ENCODE results near the gene ZBTB8A.
A peak's percentile ranks its signal among the peaks of the same experiment; 100 is the strongest.
"Not testable (repeated sequence)": the region's sequence is repeated elsewhere in the genome, so short reads cannot be mapped to it uniquely, and the experiment has no call there.

Gene ZBTB8A

GRCh38 chr1:32619701-32620485, 80.7 kb downstream of the ZBTB8A start:
- DNase-seq (ENCODE audit: low read depth, low spot score) = peak; percentile 15

DNA sequence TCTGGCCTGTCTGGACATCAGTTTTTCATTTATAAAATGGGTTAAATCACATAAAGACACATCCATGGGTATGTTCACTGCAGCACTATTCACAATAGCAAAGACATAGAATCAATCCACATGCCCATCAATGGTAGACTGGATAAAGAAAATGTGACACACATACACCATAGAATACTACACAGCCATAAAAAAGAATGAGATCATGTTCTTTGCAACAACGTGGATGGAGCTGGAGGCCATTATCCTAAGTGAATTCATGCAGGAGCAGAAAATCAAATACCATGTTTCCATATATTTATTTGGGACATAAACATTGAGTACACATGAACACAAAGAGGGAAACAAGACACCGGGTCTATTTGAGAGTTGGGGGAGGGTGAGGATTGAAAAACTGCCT, 83.0 kb downstream of the ZBTB8A start:
- DNase-seq (ENCODE audit: low read depth, low spot score) = no peak

GRCh38 chr1:32622806-32623681, 83.8 kb downstream of the ZBTB8A start:
- DNase-seq (ENCODE audit: low read depth, low spot score) = no peak

DNA sequence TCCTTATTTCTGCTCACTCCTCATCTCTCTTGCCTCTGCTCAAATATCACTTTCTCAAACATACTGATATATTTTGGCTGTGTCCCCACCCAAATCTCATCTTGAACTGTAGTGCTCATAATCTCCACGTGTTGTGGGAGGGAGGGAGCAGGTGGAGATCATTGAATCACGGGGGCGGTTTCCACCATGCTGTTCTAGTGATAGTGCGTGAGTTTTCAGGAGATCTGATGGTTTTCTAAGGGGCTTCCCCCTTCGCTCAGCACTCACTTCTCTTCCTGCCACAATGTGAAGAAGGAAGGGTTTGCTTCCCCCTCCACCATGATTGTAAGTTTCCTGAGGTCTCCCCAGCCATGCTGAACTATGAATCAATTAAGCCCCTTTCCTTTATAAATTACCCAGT, 84.5 kb downstream of the ZBTB8A start:
- DNase-seq (ENCODE audit: low read depth, low spot score) = no peak

- no peak for DNase-seq (ENCODE audit: low read depth, low spot score)
These were observed 86.9 kb downstream of the ZBTB8A start for GRCh38 chr1:32626176-32626575.

DNA sequence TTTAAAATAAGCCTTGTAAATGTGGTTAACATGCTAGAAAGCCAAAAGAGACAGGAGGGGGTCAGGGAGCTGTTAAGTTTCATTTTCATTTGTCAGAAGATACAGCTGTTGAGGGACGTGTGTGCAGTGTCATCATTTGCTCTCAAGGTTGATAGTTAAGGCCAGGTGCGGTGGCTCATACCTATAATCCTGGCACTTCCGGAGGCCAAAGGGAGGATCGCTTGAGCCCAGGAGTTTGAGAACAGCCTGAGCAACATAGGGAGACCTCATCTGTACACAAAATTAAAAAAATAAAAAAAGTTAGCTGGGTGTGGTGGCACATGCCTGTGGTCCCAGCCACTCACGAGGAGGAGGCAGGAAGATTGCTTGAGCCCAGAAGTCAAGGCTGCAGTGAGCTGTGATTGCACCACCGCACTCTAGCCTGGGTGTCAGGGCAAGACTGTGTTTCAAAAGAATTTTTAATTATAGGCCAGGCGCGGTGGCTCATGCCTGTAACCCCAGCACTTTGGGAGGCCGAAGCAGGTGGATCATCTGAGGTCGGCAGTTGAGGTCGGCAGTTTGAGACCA, 88.5 kb downstream of the ZBTB8A start:
- no peak for DNase-seq (ENCODE audit: low read depth, low spot score)

- DNase-seq (ENCODE audit: low read depth, low spot score) = not testable (repeated sequence)
These were observed 90.9 kb downstream of the ZBTB8A start for GRCh38 chr1:32630173-32630572.

DNA sequence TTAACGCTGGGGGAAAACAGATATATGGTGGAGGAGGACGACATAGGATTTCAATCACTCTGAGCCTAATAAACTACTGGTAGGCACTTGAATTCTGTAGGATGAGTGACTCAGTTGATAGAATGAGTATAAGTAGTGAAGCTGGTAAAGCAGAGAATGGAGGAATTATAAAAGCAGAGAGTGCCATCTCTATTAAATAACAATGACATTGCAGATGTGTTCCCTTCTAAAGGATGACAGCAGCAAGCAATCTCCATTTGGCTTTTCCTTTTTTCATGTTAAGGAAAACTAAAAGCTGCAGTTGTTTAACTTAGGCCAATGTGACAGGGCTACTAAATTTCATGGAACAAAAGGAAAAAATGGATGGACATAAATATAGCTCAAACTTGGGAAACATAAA, 93.6 kb downstream of the ZBTB8A start:
- DNase-seq (ENCODE audit: low read depth, low spot score) = no peak

- no peak for DNase-seq (ENCODE audit: low read depth, low spot score)
These were observed 96.5 kb downstream of the ZBTB8A start for GRCh38 chr1:32635508-32636277.

DNA sequence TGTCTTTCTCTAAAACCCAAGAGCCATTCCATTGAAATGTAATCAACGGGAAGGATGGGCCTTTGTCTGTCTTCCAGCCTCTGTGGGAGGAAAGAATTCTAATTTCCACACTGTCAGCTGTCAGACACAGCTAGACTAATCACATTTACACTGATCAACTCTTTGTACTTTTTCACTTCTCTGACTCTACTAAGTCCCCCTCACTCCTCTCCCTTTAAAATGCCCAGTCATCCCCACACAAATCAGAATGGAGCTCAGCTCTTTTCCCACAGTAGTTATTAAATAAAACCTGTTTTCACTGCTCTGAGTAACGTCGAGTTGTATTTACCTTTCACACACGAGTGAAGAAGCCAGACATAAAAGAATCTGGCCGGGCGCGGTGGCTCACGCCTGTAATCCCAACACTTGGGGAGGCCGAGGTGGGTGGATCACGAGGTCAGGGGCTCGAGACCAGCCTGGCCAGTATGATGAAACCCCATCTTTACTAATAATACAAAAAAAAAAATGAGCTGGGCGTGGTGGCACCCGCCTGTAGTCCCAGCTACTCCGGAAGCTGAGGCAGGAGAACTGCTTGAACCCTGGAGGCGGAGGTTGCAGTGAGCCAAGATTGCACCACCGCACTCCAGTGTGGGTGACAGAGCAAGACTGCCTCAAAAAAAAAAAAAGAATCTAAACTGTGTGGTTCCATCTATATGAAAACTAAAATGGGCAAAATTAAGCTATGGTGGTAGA, 97.9 kb downstream of the ZBTB8A start:
- peak; percentile 24 for DNase-seq (ENCODE audit: low read depth, low spot score)

- DNase-seq (ENCODE audit: low read depth, low spot score) = peak; percentile 42
These were observed 100.4 kb downstream of the ZBTB8A start for GRCh38 chr1:32639489-32640075.

- DNase-seq (ENCODE audit: low read depth, low spot score) = not testable (repeated sequence)
These were observed 103.1 kb downstream of the ZBTB8A start for GRCh38 chr1:32642292-32642827.

DNA sequence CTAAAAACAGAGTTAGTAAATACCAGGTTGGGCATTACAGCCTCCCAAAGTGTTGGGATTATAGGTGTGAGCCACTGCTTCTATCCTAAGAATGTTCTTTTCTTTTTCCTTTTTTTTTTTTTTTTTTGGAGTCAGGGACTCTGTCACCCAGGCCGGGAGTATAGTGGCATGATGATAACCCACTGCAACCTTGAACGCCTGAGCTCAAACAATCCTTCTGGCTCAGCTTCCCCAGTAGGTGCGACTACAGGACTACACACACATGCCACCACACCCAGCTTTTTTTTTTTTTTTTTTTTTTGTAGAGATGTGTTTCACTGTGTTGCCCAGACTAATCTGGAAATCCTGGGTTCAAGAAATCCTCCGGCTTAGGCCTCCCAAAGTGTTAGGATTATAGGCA, 105.2 kb downstream of the ZBTB8A start:
- no peak for DNase-seq (ENCODE audit: low read depth, low spot score)

DNA sequence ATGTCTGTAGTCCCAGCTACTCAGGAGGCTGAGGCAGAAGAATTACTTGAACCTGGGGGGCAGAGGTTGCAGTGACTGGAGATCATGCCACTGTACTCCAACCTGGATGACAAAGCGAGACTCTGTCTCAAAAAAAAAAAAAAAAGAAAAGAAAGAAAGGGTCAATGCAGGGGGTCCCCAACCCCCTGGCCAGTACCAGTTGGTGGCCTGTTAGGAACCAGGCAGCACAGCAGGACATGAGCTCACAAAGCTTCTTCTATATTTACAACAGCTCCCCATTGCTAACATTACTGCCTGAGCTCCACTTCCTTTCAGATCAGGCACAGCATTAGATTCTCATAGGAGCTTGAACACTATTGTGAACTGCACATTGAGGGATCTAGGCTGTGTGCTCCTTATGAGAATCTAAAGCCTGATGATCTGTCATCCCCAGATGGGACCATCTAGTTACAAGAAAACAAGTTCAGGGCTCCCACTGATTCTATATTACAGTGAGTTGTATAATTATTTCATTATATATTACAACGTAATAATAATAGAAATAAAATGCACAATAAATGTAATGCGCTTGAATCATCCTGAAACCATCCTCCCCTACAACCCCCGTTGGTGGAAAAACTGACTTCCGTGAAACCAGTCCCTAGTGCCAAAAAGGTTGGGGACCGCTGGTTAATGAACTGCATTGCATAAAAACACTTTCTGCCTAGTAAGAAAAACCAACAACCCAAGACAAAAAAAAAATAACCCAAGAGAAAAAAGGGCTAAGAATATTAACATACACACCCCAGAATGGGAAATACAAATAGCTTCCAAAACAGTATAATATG, 108.3 kb downstream of the ZBTB8A start:
- DNase-seq (ENCODE audit: low read depth, low spot score) = no peak

- peak; percentile 95 for DNase-seq (ENCODE audit: low read depth, low spot score)
These were observed 111.1 kb downstream of the ZBTB8A start, which contains the start of gene ZBTB8OS for GRCh38 chr1:32650248-32650751. TSS of gene ZBTB8OS (minus strand) at chr1:32650550. CDS start at chr1:32650529, 21 bp downstream.

- DNase-seq (ENCODE audit: low read depth, low spot score) = peak; percentile 99
These were observed 111.7 kb downstream of the ZBTB8A start, which contains the start of gene RBBP4 for GRCh38 chr1:32650752-32651460. TSS of gene RBBP4 (plus strand) at chr1:32651208. CDS start at chr1:32651307, 99 bp downstream.

DNA sequence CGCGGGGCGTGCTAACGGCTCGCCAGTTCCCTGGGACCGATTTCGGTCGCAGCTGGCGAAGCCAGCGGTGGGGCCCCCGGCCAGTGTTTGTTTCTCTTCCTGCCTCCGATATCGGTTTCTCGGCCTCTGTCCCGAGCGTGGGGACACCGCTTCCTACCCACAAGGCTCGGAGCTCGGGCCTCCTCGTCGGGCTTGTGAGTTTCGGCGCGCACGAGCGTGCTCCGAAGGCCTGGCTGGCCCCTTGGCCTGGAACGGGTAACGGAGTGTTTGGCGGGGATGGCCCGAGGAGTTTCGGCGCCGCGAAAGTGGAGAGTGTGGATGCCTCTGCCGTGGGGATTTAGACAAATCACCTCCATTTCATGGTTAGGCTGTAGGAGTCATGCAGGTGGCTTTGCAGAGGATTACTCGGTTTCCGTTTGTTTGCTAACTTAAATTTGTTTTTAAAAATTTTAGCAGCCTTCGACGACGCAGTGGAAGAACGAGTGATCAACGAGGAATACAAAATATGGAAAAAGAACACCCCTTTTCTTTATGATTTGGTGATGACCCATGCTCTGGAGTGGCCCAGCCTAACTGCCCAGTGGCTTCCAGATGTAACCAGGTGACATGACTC, 112.3 kb downstream of the ZBTB8A start:
- DNase-seq (ENCODE audit: low read depth, low spot score) = no peak
